Neural crest cell (in vitro differentiated cells): ENCODE data around the gene DYNLRB1. TPM values are rescaled to one million over a fixed set of nuclear protein-coding genes. Genes with fewer than 3 reads are reported as not detected.
A peak's percentile ranks its signal among the peaks of the same experiment; 100 is the strongest.
"Not testable (repeated sequence)": the region's sequence is repeated elsewhere in the genome, so short reads cannot be mapped to it uniquely, and the experiment has no call there.

ENCODE experiments used
- DNase-seq: peaks from one replicate; pipeline ENCODE4 v3.0.0; 2021; ENCODE audit warnings: low read depth, mixed read lengths, low spot score
- H3K27ac Mint-ChIP-seq: one replicate; pipeline ENCODE4 v1.8.0; 2021; ENCODE audit warnings: mild to moderate bottlenecking, mixed read lengths; ENCODE audit not compliant: unreplicated experiment
- H3K27me3 Mint-ChIP-seq: 2 replicates; pipeline ENCODE4 v1.8.0; 2021; ENCODE audit warnings: low read depth, mild to moderate bottlenecking, mixed read lengths
- H3K36me3 Mint-ChIP-seq: 2 replicates; pipeline ENCODE4 v1.8.0; 2021; ENCODE audit warnings: low read depth, mild to moderate bottlenecking, mixed read lengths
- H3K4me1 Mint-ChIP-seq: 2 replicates; pipeline ENCODE4 v1.8.0; 2021; ENCODE audit warnings: mixed read lengths
- H3K4me3 Mint-ChIP-seq: one replicate; pipeline ENCODE4 v1.8.0; 2021; ENCODE audit warnings: mild to moderate bottlenecking, mixed read lengths
- H3K9me3 Mint-ChIP-seq: 2 replicates; pipeline ENCODE4 v1.8.0; 2021; ENCODE audit warnings: mixed read lengths
- total RNA-seq: library from RNA; stranded (reverse); gene quantifications from 2 replicates; pipeline ENCODE4 v1.2.1, GENCODE V29; 2021
- TF ChIP-seq, protein P1 (sequence below): fragments of 200-600 bp; sonication (generic); conservative IDR thresholded peaks from 2 replicates; pipeline ENCODE4 v1.5.0; 2021; ENCODE audit warnings: antibody characterized with exemption, mild to moderate bottlenecking

The DYNLRB1 gene
- total RNA-seq, 1 donor from 2014 or later: 151 TPM

DNA sequence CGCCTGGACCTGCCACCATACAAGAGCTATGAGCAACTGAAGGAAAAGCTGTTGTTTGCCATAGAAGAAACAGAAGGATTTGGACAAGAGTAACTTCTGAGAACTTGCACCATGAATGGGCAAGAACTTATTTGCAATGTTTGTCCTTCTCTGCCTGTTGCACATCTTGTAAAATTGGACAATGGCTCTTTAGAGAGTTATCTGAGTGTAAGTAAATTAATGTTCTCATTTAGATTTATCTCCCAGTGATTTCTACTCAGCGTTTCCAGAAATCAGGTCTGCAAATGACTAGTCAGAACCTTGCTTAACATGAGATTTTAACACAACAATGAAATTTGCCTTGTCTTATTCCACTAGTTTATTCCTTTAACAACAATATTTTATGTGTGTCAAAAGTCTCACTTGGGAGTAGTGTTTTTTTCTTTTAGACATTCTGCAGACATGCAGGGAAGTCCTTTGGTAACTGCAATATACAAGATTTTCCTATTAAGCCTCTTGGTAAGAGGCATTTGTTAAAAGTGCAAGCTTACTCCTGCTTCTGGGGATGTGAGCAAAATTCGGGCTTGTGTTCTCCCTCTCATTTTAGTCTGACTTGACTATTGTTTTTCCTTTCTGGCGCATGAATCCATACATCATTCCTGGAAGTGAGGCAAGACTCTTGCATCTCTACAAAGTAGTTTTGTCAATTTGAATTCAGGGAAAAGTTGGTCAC lies 8.4 kb upstream of the DYNLRB1 start:
- Mint-ChIP-seq H3K4me1 (peaks cover 5% of the 10 kb centered on the region), H3K27me3 (no peaks in the 10 kb centered on the region), H3K27ac (no peak overlapping the region), H3K9me3 (no peaks in the 10 kb centered on the region), H3K4me3 (no peak overlapping the region), H3K36me3 (peaks cover 6% of the 10 kb centered on the region)
- no peak for DNase-seq
- TF ChIP-seq, protein P1, sequence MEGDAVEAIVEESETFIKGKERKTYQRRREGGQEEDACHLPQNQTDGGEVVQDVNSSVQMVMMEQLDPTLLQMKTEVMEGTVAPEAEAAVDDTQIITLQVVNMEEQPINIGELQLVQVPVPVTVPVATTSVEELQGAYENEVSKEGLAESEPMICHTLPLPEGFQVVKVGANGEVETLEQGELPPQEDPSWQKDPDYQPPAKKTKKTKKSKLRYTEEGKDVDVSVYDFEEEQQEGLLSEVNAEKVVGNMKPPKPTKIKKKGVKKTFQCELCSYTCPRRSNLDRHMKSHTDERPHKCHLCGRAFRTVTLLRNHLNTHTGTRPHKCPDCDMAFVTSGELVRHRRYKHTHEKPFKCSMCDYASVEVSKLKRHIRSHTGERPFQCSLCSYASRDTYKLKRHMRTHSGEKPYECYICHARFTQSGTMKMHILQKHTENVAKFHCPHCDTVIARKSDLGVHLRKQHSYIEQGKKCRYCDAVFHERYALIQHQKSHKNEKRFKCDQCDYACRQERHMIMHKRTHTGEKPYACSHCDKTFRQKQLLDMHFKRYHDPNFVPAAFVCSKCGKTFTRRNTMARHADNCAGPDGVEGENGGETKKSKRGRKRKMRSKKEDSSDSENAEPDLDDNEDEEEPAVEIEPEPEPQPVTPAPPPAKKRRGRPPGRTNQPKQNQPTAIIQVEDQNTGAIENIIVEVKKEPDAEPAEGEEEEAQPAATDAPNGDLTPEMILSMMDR: no peak

DNA sequence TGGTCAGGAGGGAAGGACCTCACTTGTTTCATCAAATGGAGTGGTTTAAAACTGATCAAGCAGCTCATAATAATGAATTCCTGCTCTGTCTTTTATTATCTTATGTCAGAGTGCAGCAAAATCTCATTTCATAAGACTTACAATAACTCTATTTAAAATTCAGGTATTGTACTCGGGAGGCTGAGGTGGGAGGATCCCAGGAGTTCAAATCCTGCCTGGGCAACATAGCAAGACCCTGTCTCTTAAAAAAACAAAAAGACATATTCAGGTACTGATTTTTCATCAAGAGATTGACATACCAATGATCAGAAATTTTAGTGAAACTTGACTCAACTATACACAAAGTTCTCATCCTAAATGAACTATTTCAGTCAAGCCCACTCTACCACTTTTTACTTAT lies 5.6 kb upstream of the DYNLRB1 start:
- H3K9me3 Mint-ChIP-seq: no peaks in the 10 kb centered on the region
- H3K27ac Mint-ChIP-seq: no peak overlapping the region
- TF ChIP-seq, protein P1: no peak
- H3K36me3 Mint-ChIP-seq: peaks cover 6% of the 10 kb centered on the region
- no peaks in the 10 kb centered on the region for H3K27me3 Mint-ChIP-seq
- H3K4me1 Mint-ChIP-seq: peaks cover 19% of the 10 kb centered on the region
- H3K4me3 Mint-ChIP-seq: no peak overlapping the region
- no peak for DNase-seq

DNA sequence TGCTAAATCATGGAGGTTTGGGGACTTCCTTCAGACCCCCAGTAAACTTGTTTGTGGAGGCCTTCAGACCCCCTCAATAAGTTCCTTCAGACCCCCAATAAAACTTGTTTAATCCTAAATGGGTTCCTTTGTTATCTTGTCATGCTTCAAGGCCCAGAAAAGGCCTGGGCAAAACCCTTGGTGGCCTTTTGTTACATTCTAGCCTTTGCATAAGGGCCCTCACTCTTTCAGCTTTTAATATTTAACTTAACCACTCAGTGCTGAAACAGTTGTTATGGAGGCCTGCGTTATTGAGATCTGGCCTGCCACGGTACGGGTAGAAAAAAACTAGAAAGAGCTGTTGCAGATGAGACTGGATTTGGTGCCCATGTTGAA lies 4.3 kb upstream of the DYNLRB1 start:
- Mint-ChIP-seq H3K36me3 (peaks cover 3% of the 10 kb centered on the region), H3K4me1 (peaks cover 32% of the 10 kb centered on the region), H3K4me3 (peak overlapping the region; percentile 6), H3K27me3 (no peaks in the 10 kb centered on the region), H3K27ac (peak overlapping the region; percentile 41), H3K9me3 (no peaks in the 10 kb centered on the region)
- no peak for DNase-seq
- TF ChIP-seq, protein P1: no peak

DNA sequence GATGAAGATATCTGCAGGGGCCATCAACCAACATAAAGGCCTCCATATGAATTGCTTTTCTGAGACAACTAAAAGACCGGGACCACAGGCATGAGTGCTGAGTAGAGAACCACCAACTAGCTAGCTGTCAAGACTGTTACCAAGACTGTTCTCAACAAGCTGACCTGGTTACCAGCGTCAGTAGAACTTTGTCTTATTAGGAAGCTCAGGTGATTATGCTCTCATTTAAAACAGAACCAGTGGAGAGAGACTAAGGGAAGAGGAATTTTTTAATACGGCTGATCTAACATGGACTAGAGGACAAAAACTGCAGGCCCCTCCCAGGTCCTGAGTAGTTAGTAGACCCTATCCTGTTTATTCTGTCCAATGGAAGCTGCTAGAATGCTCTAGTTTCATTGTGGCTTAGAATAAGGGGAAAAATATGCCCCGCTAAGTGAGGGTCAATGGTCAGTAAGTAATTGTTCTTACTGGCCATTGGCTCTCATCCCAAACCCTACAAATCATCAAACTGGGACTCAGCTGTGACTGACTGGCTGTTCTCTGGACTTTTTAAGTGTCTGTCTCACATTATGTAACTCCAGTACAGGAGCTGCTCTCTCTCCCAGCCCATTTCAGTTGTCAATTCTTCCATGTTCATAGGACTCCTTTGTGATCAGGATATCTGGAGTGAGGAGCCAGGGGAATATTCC lies 3.8 kb upstream of the DYNLRB1 start:
- Mint-ChIP-seq H3K27ac (peak overlapping the region; percentile 41), H3K4me3 (peak overlapping the region; percentile 56), H3K9me3 (no peaks in the 10 kb centered on the region), H3K36me3 (peaks cover 3% of the 10 kb centered on the region), H3K27me3 (no peaks in the 10 kb centered on the region), H3K4me1 (peaks cover 34% of the 10 kb centered on the region)
- no peak for DNase-seq
- TF ChIP-seq, protein P1: no peak

DNA sequence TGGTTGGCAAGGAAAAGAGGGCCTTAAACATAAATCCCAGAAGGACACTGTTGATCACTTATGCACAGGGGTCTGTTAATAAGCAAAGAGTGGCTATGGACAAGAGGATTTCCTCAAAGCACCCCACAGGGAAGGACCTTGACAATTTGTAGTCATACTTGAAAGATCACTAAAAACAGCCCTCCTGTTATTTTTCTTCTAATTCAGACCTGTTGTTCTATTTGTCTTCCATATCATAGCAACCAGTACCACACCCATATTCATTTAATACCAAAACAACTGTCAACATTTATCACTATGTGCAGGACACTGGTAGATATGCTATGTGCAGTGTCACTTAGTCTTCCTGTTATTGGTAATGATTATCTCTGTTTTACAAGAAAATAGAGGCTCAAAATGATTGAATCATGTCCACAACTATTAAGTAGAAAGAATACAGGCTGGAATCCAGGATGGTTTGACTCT lies 3.2 kb upstream of the DYNLRB1 start:
- Mint-ChIP-seq H3K4me3 (peak overlapping the region; percentile 56), H3K27me3 (no peaks in the 10 kb centered on the region), H3K27ac (no peak overlapping the region)

DNA sequence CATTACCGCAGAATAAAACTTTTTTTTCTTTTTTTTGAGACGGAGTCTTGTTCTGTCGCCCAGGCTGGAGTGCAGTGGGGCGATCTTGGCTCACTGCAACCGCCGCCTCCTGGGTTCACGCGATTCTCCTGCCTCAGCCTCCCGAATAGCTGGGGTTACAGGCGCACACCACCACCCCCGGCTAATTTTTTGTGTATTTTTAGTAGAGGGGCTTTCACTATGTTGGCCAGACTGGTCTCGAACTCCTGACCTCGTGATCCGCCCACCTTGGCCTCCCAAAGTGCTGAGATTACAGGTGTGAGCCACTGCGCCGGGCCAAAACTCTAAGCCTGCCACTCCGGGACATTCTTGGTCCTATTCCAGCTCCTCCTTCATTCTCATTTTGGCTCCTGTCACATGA lies 2.2 kb upstream of the DYNLRB1 start:
- Mint-ChIP-seq H3K4me3 (peak overlapping the region; percentile 92), H3K4me1 (peaks cover 45% of the 10 kb centered on the region)
- not testable (repeated sequence) for H3K36me3 Mint-ChIP-seq, H3K27me3 Mint-ChIP-seq, DNase-seq, H3K9me3 Mint-ChIP-seq, H3K27ac Mint-ChIP-seq

More for the DNA sequence above, 3.2 kb upstream of the DYNLRB1 start:
- TF ChIP-seq, protein P1: no peak
- DNase-seq: no peak
- Mint-ChIP-seq H3K4me1 (peaks cover 38% of the 10 kb centered on the region), H3K36me3 (peaks cover 3% of the 10 kb centered on the region), H3K9me3 (no peaks in the 10 kb centered on the region)
